Neural cell (in vitro differentiated cells): ENCODE results near the gene XPR1. TPM values are rescaled to one million over a fixed set of nuclear protein-coding genes. Genes with fewer than 3 reads are reported as not detected.

Experiments used
- H2AFZ ChIP-seq: fragments of 200-600, 300-800 bp; sonication (generic), shearing (Covaris generic); 2 replicates; pipeline ENCODE4 v1.6.0; 2014; ENCODE audit warnings: low read depth, mild to moderate bottlenecking, antibody characterized with exemption, low read length, moderate library complexity
- H3F3A ChIP-seq: fragments of 200-600 bp; shearing (Covaris generic); 2 replicates; pipeline ENCODE4 v1.6.1; 2016; ENCODE audit warnings: mild to moderate bottlenecking, moderate library complexity, mixed read lengths, antibody characterized with exemption, low read length; ENCODE audit not compliant: insufficient read depth, poor library complexity, severe bottlenecking
- H3K27ac ChIP-seq: fragments of 200-600, 300-800 bp; sonication (generic), shearing (Covaris generic); 2 replicates; pipeline ENCODE4 v1.5.1; 2014; ENCODE audit warnings: mild to moderate bottlenecking, low read length, moderate library complexity
- H3K27me3 ChIP-seq: fragments of 300-800, 200-600 bp; sonication (generic), shearing (Covaris generic); 2 replicates; pipeline ENCODE4 v1.6.0; 2014; ENCODE audit warnings: mild to moderate bottlenecking, low read depth, low read length, moderate library complexity; ENCODE audit not compliant: insufficient read depth
- H3K36me3 ChIP-seq: fragments of 300-800, 200-600 bp; sonication (generic), shearing (Covaris generic); 2 replicates; pipeline ENCODE4 v1.5.1; 2014; ENCODE audit warnings: mild to moderate bottlenecking, antibody characterized with exemption, low read length, moderate library complexity; ENCODE audit not compliant: insufficient read depth
- H3K4me2 ChIP-seq: fragments of 300-800, 200-600 bp; sonication (generic), shearing (Covaris generic); 2 replicates; pipeline ENCODE4 v1.6.0; 2014; ENCODE audit warnings: mild to moderate bottlenecking, low read length
- H3K4me3 ChIP-seq: fragments of 300-800, 200-600 bp; sonication (generic), shearing (Covaris generic); 2 replicates; pipeline ENCODE4 v1.5.1; 2014; ENCODE audit warnings: mild to moderate bottlenecking, low read length, moderate library complexity
- H3K79me2 ChIP-seq: fragments of 200-600 bp; shearing (Covaris generic); replicated peaks from 2 replicates; pipeline ENCODE4 v1.6.0; 2014; ENCODE audit warnings: mild to moderate bottlenecking, low read length, moderate library complexity; ENCODE audit not compliant: insufficient read depth
- H3K9ac ChIP-seq: fragments of 300-800, 200-600 bp; sonication (generic), shearing (Covaris generic); 2 replicates; pipeline ENCODE4 v1.6.1; 2016; ENCODE audit warnings: mild to moderate bottlenecking, low read length, mixed read lengths
- H3K9me2 ChIP-seq: fragments of 200-600 bp; shearing (Covaris generic); 2 replicates; pipeline ENCODE4 v1.6.1; 2016; ENCODE audit warnings: mild to moderate bottlenecking, low read length, mixed read lengths; ENCODE audit not compliant: insufficient read depth
- H3K9me3 ChIP-seq: fragments of 200-600, 300-800 bp; sonication (generic), shearing (Covaris generic); 2 replicates; pipeline ENCODE4 v1.6.1; 2016; ENCODE audit warnings: mild to moderate bottlenecking, mixed run types, low read length, moderate library complexity, mixed read lengths
- H4K20me1 ChIP-seq: fragments of 200-600 bp; shearing (Covaris generic); 2 replicates; pipeline ENCODE4 v1.6.1; 2016; ENCODE audit warnings: mild to moderate bottlenecking, mixed run types; ENCODE audit not compliant: insufficient read depth
- EP300 ChIP-seq: fragments of 450-650 bp; conservative IDR thresholded peaks from 2 replicates; pipeline ENCODE4 v1.6.1; 2014; ENCODE audit warnings: antibody characterized with exemption, mild to moderate bottlenecking, moderate library complexity; ENCODE audit not compliant: poor library complexity, severe bottlenecking
- EZH2 ChIP-seq: fragments of 200-600, 300-800 bp; shearing (Covaris generic), sonication (generic); IDR thresholded peaks from 2 replicates; pipeline ENCODE4 v1.6.1; 2014; ENCODE audit warnings: antibody characterized with exemption, low read length, borderline replicate concordance, mild to moderate bottlenecking; ENCODE audit not compliant: insufficient read depth, poor library complexity, severe bottlenecking
- MXI1 ChIP-seq: fragments of 450-650 bp; conservative IDR thresholded peaks from 2 replicates; pipeline ENCODE4 v1.6.1; 2014; ENCODE audit warnings: antibody characterized with exemption, mild to moderate bottlenecking; ENCODE audit not compliant: poor library complexity, severe bottlenecking
- POLR2AphosphoS5 ChIP-seq: IDR thresholded peaks from 2 replicates; pipeline ENCODE4 v1.6.1; 2012
- RAD21 ChIP-seq: fragments of 450-650 bp; conservative IDR thresholded peaks from 2 replicates; pipeline ENCODE4 v1.6.1; 2014; ENCODE audit warnings: antibody characterized with exemption, mild to moderate bottlenecking, moderate library complexity
- SMC3 ChIP-seq: fragments of 450-650 bp; conservative IDR thresholded peaks from 2 replicates; pipeline ENCODE4 v1.6.1; 2014; ENCODE audit warnings: antibody characterized with exemption, mild to moderate bottlenecking, moderate library complexity; ENCODE audit not compliant: poor library complexity
- TAF1 ChIP-seq: IDR thresholded peaks from 2 replicates; pipeline ENCODE4 v1.6.1; 2012; ENCODE audit warnings: low read depth
- polyA plus RNA-seq: library from polyadenylated mRNA; depleted of rRNA; stranded (reverse); fragments of >200 nt; gene quantifications from 2 replicates; pipeline ENCODE4 v1.2.3, GENCODE V29; 2014
- TF ChIP-seq, protein P1 (sequence below): fragments of 450-650 bp; IDR thresholded peaks from 2 replicates; pipeline ENCODE4 v1.5.1; 2014; ENCODE audit warnings: antibody characterized with exemption, mild to moderate bottlenecking, moderate library complexity; ENCODE audit not compliant: poor library complexity, severe bottlenecking
- TF ChIP-seq, protein P2 (sequence below): IDR thresholded peaks from 2 replicates; pipeline ENCODE4 v1.6.1; 2012; ENCODE audit warnings: borderline replicate concordance

The XPR1 gene
- polyA plus RNA-seq, 1 donor from 2014 or later: 185 TPM

DNA sequence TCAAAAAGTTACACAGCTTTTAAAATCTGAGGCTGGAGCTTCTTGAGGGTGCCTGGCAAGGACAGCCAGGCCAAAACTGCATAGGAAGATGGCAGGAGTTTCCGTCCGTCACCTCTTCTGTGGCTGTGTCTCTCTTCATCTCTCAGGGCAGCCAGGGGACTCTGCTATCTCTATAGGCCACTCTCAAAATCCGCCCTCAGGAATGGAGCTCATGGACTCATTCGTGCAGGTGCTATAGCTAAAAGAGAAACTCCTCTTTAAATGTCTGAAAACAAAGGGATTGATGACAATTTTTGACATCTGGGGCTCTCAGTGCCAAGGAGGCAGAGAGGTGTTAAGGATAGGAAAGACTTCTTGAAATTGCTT is 45.8 kb upstream of the XPR1 start:
- H4K20me1 ChIP-seq: no peaks in the 10 kb centered on the region
- no peaks in the 10 kb centered on the region for H3K36me3 ChIP-seq
- TF ChIP-seq TAF1: no peak
- no peak for TF ChIP-seq SMC3
- no peak for TF ChIP-seq EP300
- TF ChIP-seq MXI1: no peak
- no peak for TF ChIP-seq RAD21
- TF ChIP-seq, protein P1, sequence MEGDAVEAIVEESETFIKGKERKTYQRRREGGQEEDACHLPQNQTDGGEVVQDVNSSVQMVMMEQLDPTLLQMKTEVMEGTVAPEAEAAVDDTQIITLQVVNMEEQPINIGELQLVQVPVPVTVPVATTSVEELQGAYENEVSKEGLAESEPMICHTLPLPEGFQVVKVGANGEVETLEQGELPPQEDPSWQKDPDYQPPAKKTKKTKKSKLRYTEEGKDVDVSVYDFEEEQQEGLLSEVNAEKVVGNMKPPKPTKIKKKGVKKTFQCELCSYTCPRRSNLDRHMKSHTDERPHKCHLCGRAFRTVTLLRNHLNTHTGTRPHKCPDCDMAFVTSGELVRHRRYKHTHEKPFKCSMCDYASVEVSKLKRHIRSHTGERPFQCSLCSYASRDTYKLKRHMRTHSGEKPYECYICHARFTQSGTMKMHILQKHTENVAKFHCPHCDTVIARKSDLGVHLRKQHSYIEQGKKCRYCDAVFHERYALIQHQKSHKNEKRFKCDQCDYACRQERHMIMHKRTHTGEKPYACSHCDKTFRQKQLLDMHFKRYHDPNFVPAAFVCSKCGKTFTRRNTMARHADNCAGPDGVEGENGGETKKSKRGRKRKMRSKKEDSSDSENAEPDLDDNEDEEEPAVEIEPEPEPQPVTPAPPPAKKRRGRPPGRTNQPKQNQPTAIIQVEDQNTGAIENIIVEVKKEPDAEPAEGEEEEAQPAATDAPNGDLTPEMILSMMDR: no peak
- no peak for TF ChIP-seq POLR2AphosphoS5
- TF ChIP-seq EZH2: no peak
- TF ChIP-seq, protein P2, sequence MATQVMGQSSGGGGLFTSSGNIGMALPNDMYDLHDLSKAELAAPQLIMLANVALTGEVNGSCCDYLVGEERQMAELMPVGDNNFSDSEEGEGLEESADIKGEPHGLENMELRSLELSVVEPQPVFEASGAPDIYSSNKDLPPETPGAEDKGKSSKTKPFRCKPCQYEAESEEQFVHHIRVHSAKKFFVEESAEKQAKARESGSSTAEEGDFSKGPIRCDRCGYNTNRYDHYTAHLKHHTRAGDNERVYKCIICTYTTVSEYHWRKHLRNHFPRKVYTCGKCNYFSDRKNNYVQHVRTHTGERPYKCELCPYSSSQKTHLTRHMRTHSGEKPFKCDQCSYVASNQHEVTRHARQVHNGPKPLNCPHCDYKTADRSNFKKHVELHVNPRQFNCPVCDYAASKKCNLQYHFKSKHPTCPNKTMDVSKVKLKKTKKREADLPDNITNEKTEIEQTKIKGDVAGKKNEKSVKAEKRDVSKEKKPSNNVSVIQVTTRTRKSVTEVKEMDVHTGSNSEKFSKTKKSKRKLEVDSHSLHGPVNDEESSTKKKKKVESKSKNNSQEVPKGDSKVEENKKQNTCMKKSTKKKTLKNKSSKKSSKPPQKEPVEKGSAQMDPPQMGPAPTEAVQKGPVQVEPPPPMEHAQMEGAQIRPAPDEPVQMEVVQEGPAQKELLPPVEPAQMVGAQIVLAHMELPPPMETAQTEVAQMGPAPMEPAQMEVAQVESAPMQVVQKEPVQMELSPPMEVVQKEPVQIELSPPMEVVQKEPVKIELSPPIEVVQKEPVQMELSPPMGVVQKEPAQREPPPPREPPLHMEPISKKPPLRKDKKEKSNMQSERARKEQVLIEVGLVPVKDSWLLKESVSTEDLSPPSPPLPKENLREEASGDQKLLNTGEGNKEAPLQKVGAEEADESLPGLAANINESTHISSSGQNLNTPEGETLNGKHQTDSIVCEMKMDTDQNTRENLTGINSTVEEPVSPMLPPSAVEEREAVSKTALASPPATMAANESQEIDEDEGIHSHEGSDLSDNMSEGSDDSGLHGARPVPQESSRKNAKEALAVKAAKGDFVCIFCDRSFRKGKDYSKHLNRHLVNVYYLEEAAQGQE: no peak
- no peak overlapping the region for H2AFZ ChIP-seq
- H3K9ac ChIP-seq: no peak overlapping the region
- H3K4me3 ChIP-seq: no peak overlapping the region
- no peaks in the 10 kb centered on the region for H3K79me2 ChIP-seq
- no peaks in the 10 kb centered on the region for H3K9me3 ChIP-seq
- no peaks in the 10 kb centered on the region for H3K27me3 ChIP-seq
- H3K9me2 ChIP-seq: no peaks in the 10 kb centered on the region
- no peaks in the 10 kb centered on the region for H3F3A ChIP-seq
- H3K27ac ChIP-seq: no peak overlapping the region
- no peak overlapping the region for H3K4me2 ChIP-seq

DNA sequence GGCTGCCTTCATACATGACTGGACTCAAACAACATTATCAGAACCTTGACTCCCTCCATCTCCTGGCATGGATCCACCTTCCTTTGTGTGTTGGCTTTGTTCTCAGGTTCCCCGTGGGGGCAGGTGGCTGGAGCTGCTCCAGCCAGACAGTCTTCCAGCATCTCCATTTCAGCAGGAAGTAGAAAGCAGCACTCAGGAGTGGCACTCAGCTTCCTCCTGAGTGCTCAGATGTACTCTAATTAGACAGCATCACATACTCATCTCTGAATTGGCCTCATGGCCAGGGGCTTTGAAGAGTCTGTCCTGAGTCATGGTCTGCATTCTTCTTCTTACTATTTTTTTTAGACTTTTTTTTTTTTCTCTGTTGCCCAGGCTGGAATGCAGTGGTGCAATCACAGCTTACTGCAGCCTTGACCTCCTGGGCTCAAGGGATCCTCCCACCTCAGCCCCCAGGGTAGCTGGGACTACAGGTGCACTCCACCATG is 45.1 kb upstream of the XPR1 start:
- no peaks in the 10 kb centered on the region for H3K79me2 ChIP-seq
- H3K27me3 ChIP-seq: no peaks in the 10 kb centered on the region
- H3K36me3 ChIP-seq: no peaks in the 10 kb centered on the region
- H3K9ac ChIP-seq: no peak overlapping the region
- H3F3A ChIP-seq: no peaks in the 10 kb centered on the region
- H2AFZ ChIP-seq: no peak overlapping the region
- H4K20me1 ChIP-seq: no peaks in the 10 kb centered on the region
- no peaks in the 10 kb centered on the region for H3K9me2 ChIP-seq
- H3K9me3 ChIP-seq: no peaks in the 10 kb centered on the region
- no peak overlapping the region for H3K4me2 ChIP-seq
- H3K27ac ChIP-seq: no peak overlapping the region
- no peak overlapping the region for H3K4me3 ChIP-seq
- TF ChIP-seq, protein P1: no peak
- TF ChIP-seq POLR2AphosphoS5 (no peak), RAD21 (no peak), MXI1 (no peak), EP300 (no peak), TAF1 (no peak), EZH2 (no peak), SMC3 (no peak)
- TF ChIP-seq, protein P2: no peak
